HepG2 (cell line): ENCODE measurements around the gene HTRA2. TPM values are rescaled to one million over a fixed set of nuclear protein-coding genes. Genes with fewer than 3 reads are reported as not detected.
A peak's percentile ranks its signal among the peaks of the same experiment; 100 is the strongest.

Experiments used
- AGO2 ChIP-seq: fragments of 200-400 bp; formaldehyde crosslinking; optimal IDR thresholded peaks from 2 replicates; pipeline ENCODE3; 2017; ENCODE audit warnings: mild to moderate bottlenecking, low read depth, low read length, moderate library complexity
- BRF2 ChIP-seq: sonication (generic); formaldehyde crosslinking; IDR thresholded peaks from 2 replicates; pipeline ENCODE4 v1.8.1; 2022; ENCODE audit warnings: mild to moderate bottlenecking, missing genetic modification reagents
- ETS1 ChIP-seq: sonication (generic); formaldehyde crosslinking; IDR thresholded peaks from 2 replicates; pipeline ENCODE4 v1.4.0; 2020; ENCODE audit warnings: missing genetic modification reagents
- FOXO1 ChIP-seq: sonication (generic); formaldehyde crosslinking; IDR thresholded peaks from 2 replicates; pipeline ENCODE4 v1.4.0; 2020; ENCODE audit warnings: missing genetic modification reagents
- HDAC2 ChIP-seq: sonication (generic); formaldehyde crosslinking; IDR thresholded peaks from 2 replicates; pipeline ENCODE4 v1.4.0; 2020; ENCODE audit warnings: missing genetic modification reagents
- HOXA3 ChIP-seq: sonication (generic); formaldehyde crosslinking; IDR thresholded peaks from 2 replicates; pipeline ENCODE4 v1.5.0; 2020; ENCODE audit warnings: missing genetic modification reagents
- HOXD1 ChIP-seq: sonication (generic); formaldehyde crosslinking; IDR thresholded peaks from 2 replicates; pipeline ENCODE4 v1.5.0; 2020; ENCODE audit warnings: missing genetic modification reagents
- KDM5A ChIP-seq: fragments of 200-600 bp; sonication (generic); IDR thresholded peaks from 2 replicates; pipeline ENCODE4 v1.7.0; 2018; ENCODE audit warnings: antibody characterized with exemption, mild to moderate bottlenecking, low read length, borderline replicate concordance
- MAF1 ChIP-seq: sonication (generic); formaldehyde crosslinking; IDR thresholded peaks from 2 replicates; pipeline ENCODE4 v1.5.0; 2020; ENCODE audit warnings: missing genetic modification reagents, borderline replicate concordance
- PCBP2 ChIP-seq: fragments of 200-400 bp; formaldehyde crosslinking; optimal IDR thresholded peaks from 2 replicates; pipeline ENCODE3; 2018; ENCODE audit warnings: low read length, low read depth; ENCODE audit not compliant: poor library complexity, severe bottlenecking
- SAFB2 ChIP-seq: sonication (generic); formaldehyde crosslinking; IDR thresholded peaks from 2 replicates; pipeline ENCODE4 v1.5.1; 2020; ENCODE audit warnings: missing genetic modification reagents, low read depth, mild to moderate bottlenecking, borderline replicate concordance
- SNAPC4 ChIP-seq: sonication (generic); formaldehyde crosslinking; IDR thresholded peaks from 2 replicates; pipeline ENCODE4 v1.4.0; 2020; ENCODE audit warnings: mild to moderate bottlenecking, missing genetic modification reagents
- TAF15 ChIP-seq: fragments of 200-400 bp; formaldehyde crosslinking; IDR thresholded peaks from one replicate; pipeline ENCODE4 v1.6.1; 2018; ENCODE audit warnings: mild to moderate bottlenecking, low read depth, low read length; ENCODE audit not compliant: poor library complexity, severe bottlenecking
- XBP1 ChIP-seq: sonication (generic); formaldehyde crosslinking; IDR thresholded peaks from 2 replicates; pipeline ENCODE4 v1.5.0; 2020; ENCODE audit warnings: missing genetic modification reagents
- ZFP41 ChIP-seq: sonication (generic); formaldehyde crosslinking; IDR thresholded peaks from 2 replicates; pipeline ENCODE4 v1.4.0; 2020; ENCODE audit warnings: mild to moderate bottlenecking, missing genetic modification reagents, borderline replicate concordance
- ZMYM2 ChIP-seq: sonication (generic); formaldehyde crosslinking; IDR thresholded peaks from 2 replicates; pipeline ENCODE4 v1.8.0; 2022; ENCODE audit warnings: mild to moderate bottlenecking, missing genetic modification reagents
- ZMYM3 ChIP-seq: sonication (generic); formaldehyde crosslinking; IDR thresholded peaks from 2 replicates; pipeline ENCODE4 v1.5.1; 2020; ENCODE audit warnings: mild to moderate bottlenecking, missing genetic modification reagents
- ZNF354B ChIP-seq: sonication (generic); formaldehyde crosslinking; IDR thresholded peaks from 2 replicates; pipeline ENCODE4 v1.8.0; 2022; ENCODE audit warnings: mild to moderate bottlenecking, missing genetic modification reagents
- ZNF446 ChIP-seq: sonication (generic); formaldehyde crosslinking; IDR thresholded peaks from 2 replicates; pipeline ENCODE4 v1.5.0; 2020; ENCODE audit warnings: mild to moderate bottlenecking, missing genetic modification reagents
- ZNF891 ChIP-seq: sonication (generic); formaldehyde crosslinking; IDR thresholded peaks from 2 replicates; pipeline ENCODE4 v1.5.0; 2020; ENCODE audit warnings: mild to moderate bottlenecking, missing genetic modification reagents
- polyA plus RNA-seq, 8 experiments: library from polyadenylated mRNA; depleted of rRNA in 3 of 8; stranded (reverse) in 7 of 8; unstranded in 1 of 8; fragments of >200 nt; fragmentation: Illumina TruSeq in 4 of 8; extraction: Trizol in 4 of 8; gene quantifications; 2 replicates each; pipeline versions ENCODE4 v1.2.1 to v1.2.3, GENCODE V29; 2011 to 2016; ENCODE audit warnings: low read depth in 4 of 8, missing spikeins in 1 of 8, mixed read lengths in 1 of 8; ENCODE audit not compliant: insufficient read depth in 1 of 8
- total RNA-seq, 5 experiments: library from RNA; depleted of rRNA; stranded (reverse); fragments of >200 nt; fragmentation: Illumina TruSeq; extraction: Trizol; gene quantifications; 2 replicates each; pipeline ENCODE4 v1.2.3, GENCODE V29; 2016; ENCODE audit warnings: low read depth in 1 of 5

HTRA2 gene
- total and polyA plus RNA-seq, 2 of the 13 experiments (the other 11 are each of a cell fraction or from before 2014, with no cell fraction given): 47.7 to 50.3 TPM

- TF ChIP-seq SNAPC4 (no peak), ZFP41 (no peak), HOXA3 (peak; percentile 69), ZNF446 (CRISPR knock-in tag) (no peak), BRF2 (CRISPR knock-in tag) (no peak), HDAC2 (CRISPR knock-in tag) (peak; percentile 76), KDM5A (no peak; the same call in 1 of the 2 replicates), ETS1 (CRISPR knock-in tag) (no peak), TAF15 (no peak), HOXD1 (CRISPR knock-in tag) (peak; percentile 41; the same call in 1 of the 2 replicates), ZMYM2 (no peak), ZNF891 (CRISPR knock-in tag) (0 out of 2 replicates have a peak, but pooled peaks have one; percentile 26), ZMYM3 (CRISPR knock-in tag) (no peak), PCBP2 (no peak), MAF1 (no peak), SAFB2 (CRISPR knock-in tag) (no peak), ZNF354B (CRISPR knock-in tag) (no peak), FOXO1 (CRISPR knock-in tag) (peak; percentile 61; the same call in 1 of the 2 replicates), XBP1 (CRISPR knock-in tag) (no peak), AGO2 (peak; percentile 40)
Observed at GRCh38 chr2:74525717-74526648, 3.8 kb upstream of the HTRA2 start, which contains the start of gene DQX1 (continued).
